Astrocyte of the spinal cord (primary cell): ENCODE data around the gene GOLGA6A.

Experiments used
- DNase-seq: peaks from one replicate; pipeline ENCODE4 v3.0.0; 2011; ENCODE audit warnings: low read depth, low spot score
- H3K4me3 ChIP-seq: 2 replicates; pipeline ENCODE4 v1.5.1; 2011; ENCODE audit warnings: low read depth, mild to moderate bottlenecking, low read length, moderate library complexity
- CTCF ChIP-seq: IDR thresholded peaks from 2 replicates; pipeline ENCODE4 v1.5.1; 2012; ENCODE audit warnings: low read depth, mild to moderate bottlenecking, low read length, inconsistent platforms
- in situ Hi-C: cut with HindIII; loops from 2 replicates; pipeline ENCODE4 v1.10.0; 2017; ENCODE audit warnings: low sequenced_read_pairs

The GOLGA6A gene

GRCh38 chr15:74041311-74041756 lies 41.0 kb downstream of the GOLGA6A start:
- no peak overlapping the region for H3K4me3 ChIP-seq

GRCh38 chr15:74040109-74040850 lies 42.1 kb downstream of the GOLGA6A start:
- H3K4me3 ChIP-seq: no peak overlapping the region
- in situ Hi-C loops: no loop called here
- peak; percentile 97 for DNase-seq
- TF ChIP-seq CTCF: peak; percentile 2

More at GRCh38 chr15:74041311-74041756, 41.0 kb downstream of the GOLGA6A start:
- DNase-seq: no peak
- in situ Hi-C loops: no loop called here
- no peak for TF ChIP-seq CTCF

- DNase-seq: no peak
- no peak for TF ChIP-seq CTCF
- in situ Hi-C loops: no loop called here
- H3K4me3 ChIP-seq: no peak overlapping the region
Observed at GRCh38 chr15:74039656-74040010, 42.7 kb downstream of the GOLGA6A start.

GRCh38 chr15:74038707-74039655 lies 43.4 kb downstream of the GOLGA6A start:
- H3K4me3 ChIP-seq: no peak overlapping the region
- TF ChIP-seq CTCF: no peak
- DNase-seq: no peak
- in situ Hi-C loops: no loop called here

GRCh38 chr15:74037171-74038117 lies 44.9 kb downstream of the GOLGA6A start:
- no peak for DNase-seq
- in situ Hi-C loops: no loop called here
- no peak overlapping the region for H3K4me3 ChIP-seq
- no peak for TF ChIP-seq CTCF
